Lower leg skin (tissue), 4 donors: ENCODE data around the gene ITIH2. TPM values are rescaled to one million over a fixed set of nuclear protein-coding genes. Genes with fewer than 3 reads are reported as not detected.

Experiments used
- DNase-seq, 2 donors: peaks; one replicate each; pipeline ENCODE4 v3.0.0-alpha.2; 2019; ENCODE audit warnings: low spot score in 2 of 2
- H3K4me3 ChIP-seq: fragments of 200-600 bp; sonication (generic); 2 replicates; pipeline ENCODE4 v1.5.1; 2017; ENCODE audit warnings: mild to moderate bottlenecking, low read depth; ENCODE audit not compliant: poor library complexity, severe bottlenecking
- CTCF ChIP-seq, 3 donors: fragments of 450-650 bp; IDR thresholded peaks; one replicate each; pipeline ENCODE4 v1.5.1; 2016; ENCODE audit warnings: antibody characterized with exemption in 3 of 3, mild to moderate bottlenecking in 3 of 3, moderate library complexity in 2 of 3
- POLR2A ChIP-seq, 2 donors: fragments of 450-650 bp; IDR thresholded peaks; one replicate each; pipeline ENCODE4 v1.6.1; 2016 to 2017; ENCODE audit warnings: antibody characterized with exemption in 2 of 2, mild to moderate bottlenecking in 1 of 2, moderate library complexity in 1 of 2
- WGBS, 2 donors: methylation state at CpG; one replicate each; pipeline ENCODE4 v1.1.5; 2018; 5-methylcytosine and 5-hydroxymethylcytosine counted together
- intact Hi-C: fragments of 100-400 bp; cut with DNase I; formaldehyde crosslinking; loops from one replicate; pipeline ENCODE4 v1.15.0; 2023; ENCODE audit warnings: low total_unique reads
- total RNA-seq, 4 donors: library from RNA; depleted of rRNA; stranded (reverse); fragments of >200 nt; gene quantifications; one replicate each; pipeline ENCODE4 v1.1.0, GENCODE V29; 2016

The ITIH2 gene
- total RNA-seq, 4 donors from 2014 or later, result not detected

DNA sequence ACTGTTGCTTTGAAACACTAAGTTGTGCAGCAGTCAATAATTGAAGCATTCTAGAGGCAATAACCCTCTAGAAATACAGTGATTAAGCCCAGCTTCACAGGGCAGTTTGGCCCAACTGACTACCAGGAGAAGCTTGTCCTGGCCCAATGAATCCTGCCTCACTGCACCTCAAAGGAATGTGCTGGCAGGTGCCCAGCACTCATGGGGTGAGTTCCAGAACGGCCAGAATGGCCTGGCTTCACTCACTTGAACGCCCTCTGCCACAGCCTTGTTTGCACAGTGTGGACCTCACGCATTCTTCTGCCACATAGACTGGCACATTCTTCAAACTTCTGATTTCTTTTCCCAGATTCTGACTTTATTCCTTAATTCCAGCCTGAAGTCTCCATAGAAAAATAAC lies 6.6 kb upstream of the ITIH2 start:
- no peak overlapping the region for H3K4me3 ChIP-seq
- TF ChIP-seq CTCF (IDR thresholded peaks at IDR 0.05) (no peak), POLR2A (IDR thresholded peaks at IDR 0.05) (no peak)
- WGBS, 2 donors, result 71 to 79% methylated on average over 3 of the region's 3 CpGs
- DNase-seq, result no peak
- intact Hi-C loops, result no loop called here

- TF ChIP-seq POLR2A (IDR thresholded peaks at IDR 0.05) (no peak), CTCF (IDR thresholded peaks at IDR 0.05) (no peak)
- no peak overlapping the region for H3K4me3 ChIP-seq
- intact Hi-C loops, result no loop called here
- WGBS, 2 donors, result 71 to 78% methylated on average over 8 of the region's 8 CpGs
- DNase-seq, result no peak
Observed at GRCh38 chr10:7697426-7697825, 5.7 kb upstream of the ITIH2 start.

DNA sequence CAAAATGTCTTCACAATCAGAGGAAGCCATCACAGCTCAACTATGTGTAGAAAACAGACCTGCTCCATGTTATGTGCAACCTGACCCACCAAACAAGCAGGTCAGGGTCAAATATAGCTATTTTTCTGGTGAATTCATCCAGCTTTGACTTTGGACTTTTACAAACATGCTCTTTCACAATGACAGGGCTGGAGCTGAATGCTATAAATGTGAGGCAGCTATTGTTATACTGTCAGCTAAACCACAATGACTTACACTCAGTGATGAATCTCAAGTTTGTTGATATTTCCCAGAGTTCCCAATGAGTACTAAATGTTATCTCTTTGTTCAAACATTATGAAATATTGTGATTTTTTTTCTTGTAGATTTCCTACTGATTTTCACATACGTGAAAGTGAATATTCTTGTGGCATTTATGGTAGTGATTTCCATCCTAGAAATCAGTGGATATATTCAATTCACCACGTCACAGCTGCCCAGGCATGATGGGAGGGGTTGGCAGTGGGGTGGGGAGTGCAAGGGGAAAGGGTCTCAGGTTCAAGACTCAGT lies 2.5 kb upstream of the ITIH2 start:
- intact Hi-C loops, result no loop called here
- H3K4me3 ChIP-seq, result no peak overlapping the region
- no peak for DNase-seq
- no peak for TF ChIP-seq CTCF (IDR thresholded peaks at IDR 0.05)
- TF ChIP-seq POLR2A (IDR thresholded peaks at IDR 0.05), result no peak
- 60 to 62% methylated on average over 2 of the region's 2 CpGs for WGBS, 2 donors

GRCh38 chr10:7701158-7701742 lies 1.9 kb upstream of the ITIH2 start:
- TF ChIP-seq POLR2A (IDR thresholded peaks at IDR 0.05) (no peak), CTCF (IDR thresholded peaks at IDR 0.05) (no peak)
- intact Hi-C loops, result no loop called here
- WGBS, 2 donors, result 72 to 73% methylated on average over 8 of the region's 8 CpGs
- no peak for DNase-seq
- no peak overlapping the region for H3K4me3 ChIP-seq

GRCh38 chr10:7702288-7702812 lies 766 bp upstream of the ITIH2 start:
- no peak for DNase-seq
- 80 to 84% methylated on average over 4 of the region's 4 CpGs for WGBS, 2 donors
- no peak overlapping the region for H3K4me3 ChIP-seq
- TF ChIP-seq POLR2A (IDR thresholded peaks at IDR 0.05), result no peak
- TF ChIP-seq CTCF (IDR thresholded peaks at IDR 0.05), result no peak
- intact Hi-C loops, result no loop called here
